ENCODE measurements around the gene MPEG1.

GRCh38 chr11:59184691-59185339 lies 27.9 kb downstream of the MPEG1 start:
- no peak for TF ChIP-seq POLR2A (IDR thresholded peaks at IDR 0.05)
- TF ChIP-seq CTCF (IDR thresholded peaks at IDR 0.05), result no peak

Measured in testis (tissue), 2 donors.